Colon (tissue), 2 donors: ENCODE results near the gene IFI35.
"Not testable (repeated sequence)": the region's sequence is repeated elsewhere in the genome, so short reads cannot be mapped to it uniquely, and the experiment has no call there.

Experiments
- FAIRE-seq: peaks from 2 replicates; lab custom pipeline; 2012; peaks lifted over from hg19 to GRCh38; lab: Jason Lieb, UNC
- donor health status: control.
- donor health status: control.

Gene IFI35

DNA sequence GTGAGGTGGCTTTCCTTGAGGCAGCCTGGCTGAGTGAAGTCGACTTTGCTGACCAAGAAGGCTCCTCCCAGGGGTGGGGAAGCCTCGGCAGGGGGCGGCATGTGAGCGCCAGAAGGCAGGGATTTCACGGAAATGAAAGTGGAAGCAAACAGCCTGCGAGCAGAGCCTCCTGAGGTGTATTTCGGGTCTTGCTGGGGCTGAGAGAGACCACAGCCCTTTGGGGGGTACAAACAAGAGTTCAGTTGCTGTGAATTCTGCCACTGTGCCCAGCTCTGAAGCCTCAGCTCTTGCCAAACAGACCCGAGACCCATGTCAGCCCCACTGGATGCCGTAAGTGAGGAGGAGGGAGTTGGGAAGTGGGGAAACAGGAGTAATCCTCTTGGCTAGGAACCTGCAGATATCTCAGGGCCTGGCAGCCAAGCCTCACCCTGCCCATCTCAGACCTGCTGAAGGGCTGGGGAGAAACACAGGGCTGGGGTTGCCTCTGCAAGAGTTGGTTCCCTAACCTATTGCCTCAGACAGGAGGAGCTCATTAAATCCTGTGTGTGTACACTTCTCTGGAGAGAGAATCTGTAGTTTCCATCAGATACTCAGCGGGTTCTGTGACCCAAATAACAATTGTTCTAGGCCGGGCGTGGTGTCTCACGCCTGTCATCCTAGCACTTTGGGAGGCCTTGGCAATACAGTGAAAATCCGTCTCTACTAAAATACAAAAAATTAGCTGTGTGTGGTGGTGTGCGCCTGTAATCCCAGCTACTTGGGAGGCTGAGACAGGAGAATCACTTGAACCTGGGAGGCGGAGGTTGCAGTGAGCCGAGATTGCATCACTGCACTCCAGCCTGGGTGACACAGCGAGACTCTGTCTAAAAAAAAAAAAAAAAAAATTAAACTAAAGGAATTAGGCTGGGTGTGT is at the start of gene IFI35:
Gene IFI35, plus strand, starts transcription at position 146 of the 913 bp plus-strand sequence. Its CDS starts 164 bp downstream, at position 310.
- no peak for FAIRE-seq

DNA sequence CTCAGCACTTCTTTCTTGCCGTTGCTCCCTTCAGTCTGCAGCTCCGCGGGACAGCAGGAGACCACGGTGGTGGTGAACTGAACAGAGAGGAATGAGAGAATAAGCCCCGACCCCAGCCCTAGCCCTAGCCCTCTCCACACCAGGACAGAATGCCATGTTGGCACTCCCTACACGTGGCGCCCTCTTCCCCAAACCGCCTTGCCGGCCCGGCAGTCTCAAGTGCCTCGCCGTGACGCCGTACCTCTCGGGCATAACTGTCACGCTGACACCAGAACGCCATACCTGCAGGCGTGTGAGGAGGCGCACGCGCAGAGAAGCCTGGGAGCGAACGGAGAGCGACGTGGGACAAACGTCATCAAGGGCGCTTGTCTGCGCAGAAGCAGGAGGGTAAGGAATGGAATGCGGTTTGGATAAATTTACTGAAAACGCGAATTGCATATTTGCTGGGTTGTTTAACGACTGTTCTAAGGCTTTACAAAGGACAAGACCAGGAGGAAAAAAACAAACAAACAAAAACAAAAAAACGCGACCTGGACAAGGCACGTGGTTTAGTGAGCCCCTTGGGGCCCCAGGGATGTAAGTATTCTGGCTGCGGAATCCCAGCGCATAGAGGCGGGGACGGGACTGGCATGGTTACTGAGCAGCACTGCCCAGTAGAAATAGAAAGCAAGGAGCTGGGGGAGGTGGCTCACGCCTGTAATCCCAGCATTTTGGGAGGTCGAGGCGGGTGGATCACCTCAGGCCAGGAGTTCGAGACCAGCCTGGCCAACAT is 42.2 kb upstream of the IFI35 start, which contains the start of gene AARSD1:
Gene AARSD1, minus strand, starts transcription at position 294 of the 772 bp plus-strand sequence. Its CDS starts 14 bp downstream, at position 280.
- no peak for FAIRE-seq

DNA sequence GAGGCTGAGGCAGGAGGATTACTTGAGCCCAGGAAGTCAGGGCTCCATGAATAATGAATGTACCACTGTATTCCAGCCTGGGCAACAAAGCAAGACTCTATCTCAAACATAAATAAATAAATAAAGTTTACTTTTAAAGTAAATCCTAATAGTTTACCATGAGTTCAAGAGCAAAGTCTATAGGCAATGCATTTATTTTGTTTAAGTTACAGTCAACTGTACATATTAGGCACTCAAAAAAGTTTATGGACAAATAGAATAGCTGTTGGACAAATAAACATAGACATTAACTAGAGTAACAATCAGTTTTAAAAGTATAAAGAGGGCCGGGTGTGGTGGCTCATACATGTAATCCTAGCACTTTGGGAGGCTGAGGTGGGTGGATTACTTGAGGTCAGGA is 38.7 kb upstream of the IFI35 start:
- no peak for FAIRE-seq

DNA sequence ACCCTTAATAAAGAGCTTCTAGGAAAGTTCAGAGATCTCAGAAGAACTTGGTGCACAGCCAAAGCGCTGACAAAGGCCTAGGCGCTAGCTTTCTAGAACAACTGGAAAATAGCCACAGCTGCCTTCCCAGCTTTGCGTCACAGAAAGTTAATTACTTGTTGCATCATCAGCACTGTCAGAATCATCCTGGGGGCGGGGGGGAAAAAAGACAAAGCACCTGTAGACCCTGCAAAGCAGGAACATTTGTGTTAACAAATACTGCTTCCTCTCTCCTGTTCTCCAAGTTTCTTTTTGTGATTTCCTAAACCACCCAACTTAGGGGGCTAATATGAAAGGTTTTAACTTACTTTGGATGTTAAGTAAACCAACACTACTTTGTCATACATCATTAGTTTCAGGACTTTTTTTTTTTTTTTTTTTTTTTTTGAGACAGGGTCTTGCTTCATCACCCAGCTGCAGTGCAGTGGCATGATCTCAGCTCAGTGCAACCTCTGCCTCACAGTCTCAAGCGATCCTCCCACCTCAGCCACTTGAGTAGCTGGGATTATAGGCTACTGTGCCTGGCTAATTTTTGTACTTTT is 37.5 kb upstream of the IFI35 start:
- no peak for FAIRE-seq

DNA sequence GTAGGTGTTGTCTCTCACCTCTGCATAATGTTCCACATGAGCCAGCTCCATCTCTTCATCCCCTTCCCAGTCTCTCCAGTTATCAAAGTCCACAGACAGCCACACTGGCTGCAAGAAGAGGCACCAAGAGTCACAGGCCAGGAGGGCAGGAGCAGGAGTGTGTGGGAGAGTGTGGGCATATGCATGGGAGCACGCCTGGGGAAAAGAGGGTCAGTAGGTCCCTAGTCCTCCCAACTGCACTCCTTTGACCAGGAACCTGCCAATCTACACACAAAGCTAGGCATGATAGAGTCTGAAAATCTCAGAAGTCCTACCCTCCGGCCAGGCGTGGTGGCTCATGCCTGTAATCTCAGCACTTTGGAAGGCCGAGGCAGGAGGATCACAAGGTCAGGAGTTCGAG is 35.0 kb upstream of the IFI35 start:
- FAIRE-seq: no peak

DNA sequence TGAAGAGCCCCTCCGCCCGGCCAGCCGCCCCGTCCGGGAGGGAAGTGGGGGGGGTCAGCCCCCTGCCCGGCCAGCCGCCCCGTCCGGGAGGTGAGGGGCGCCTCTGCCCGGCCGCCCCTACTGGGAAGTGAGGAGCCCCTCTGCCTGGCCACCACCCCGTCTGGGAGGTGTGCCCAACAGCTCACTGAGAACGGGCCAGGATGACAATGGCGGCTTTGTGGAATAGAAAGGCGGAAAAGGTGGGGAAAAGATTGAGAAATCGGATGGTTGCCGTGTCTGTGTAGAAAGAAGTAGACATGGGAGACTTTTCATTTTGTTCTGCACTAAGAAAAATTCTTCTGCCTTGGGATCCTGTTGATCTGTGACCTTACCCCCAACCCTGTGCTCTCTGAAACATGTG is 33.3 kb upstream of the IFI35 start:
- not testable (repeated sequence) for FAIRE-seq

DNA sequence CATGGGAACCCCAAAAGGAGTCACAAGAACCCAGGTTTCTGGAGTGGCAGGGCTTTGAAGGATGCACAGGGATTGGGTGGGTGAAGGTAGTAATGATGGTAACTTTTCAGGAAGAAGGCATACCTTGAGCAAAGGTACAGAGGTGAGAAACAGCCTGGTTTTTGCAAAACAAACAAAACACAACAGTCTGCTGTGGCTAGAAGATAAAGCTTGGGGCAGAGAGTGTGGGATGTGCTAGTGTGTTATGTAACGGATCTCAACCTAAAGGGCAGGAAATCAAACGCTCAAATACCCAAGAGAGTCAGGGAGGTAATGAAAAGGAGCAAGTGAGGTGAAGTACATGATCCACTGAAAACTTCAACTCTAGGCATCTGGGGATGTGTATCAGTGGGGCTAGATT is 31.3 kb upstream of the IFI35 start:
- no peak for FAIRE-seq

DNA sequence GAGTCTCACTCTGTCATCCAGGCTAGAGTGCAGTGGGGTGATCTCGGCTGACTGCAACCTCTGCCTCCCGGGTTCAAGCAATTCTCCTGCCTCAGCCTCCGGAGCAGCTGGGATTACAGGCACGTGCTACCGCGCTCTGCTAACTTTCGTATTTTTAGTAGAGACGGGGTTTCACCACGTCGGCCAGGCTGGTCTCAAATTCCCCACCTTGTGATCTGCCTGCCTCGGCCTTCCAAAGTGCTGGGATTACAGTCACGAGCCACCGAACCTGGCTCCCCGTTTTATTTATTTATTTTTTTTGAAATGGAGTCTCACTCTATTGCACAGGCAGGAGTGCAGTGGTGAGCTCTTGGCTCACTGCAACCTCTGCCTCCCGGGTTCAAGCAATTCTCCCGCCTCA is 30.9 kb upstream of the IFI35 start:
- FAIRE-seq: not testable (repeated sequence)

DNA sequence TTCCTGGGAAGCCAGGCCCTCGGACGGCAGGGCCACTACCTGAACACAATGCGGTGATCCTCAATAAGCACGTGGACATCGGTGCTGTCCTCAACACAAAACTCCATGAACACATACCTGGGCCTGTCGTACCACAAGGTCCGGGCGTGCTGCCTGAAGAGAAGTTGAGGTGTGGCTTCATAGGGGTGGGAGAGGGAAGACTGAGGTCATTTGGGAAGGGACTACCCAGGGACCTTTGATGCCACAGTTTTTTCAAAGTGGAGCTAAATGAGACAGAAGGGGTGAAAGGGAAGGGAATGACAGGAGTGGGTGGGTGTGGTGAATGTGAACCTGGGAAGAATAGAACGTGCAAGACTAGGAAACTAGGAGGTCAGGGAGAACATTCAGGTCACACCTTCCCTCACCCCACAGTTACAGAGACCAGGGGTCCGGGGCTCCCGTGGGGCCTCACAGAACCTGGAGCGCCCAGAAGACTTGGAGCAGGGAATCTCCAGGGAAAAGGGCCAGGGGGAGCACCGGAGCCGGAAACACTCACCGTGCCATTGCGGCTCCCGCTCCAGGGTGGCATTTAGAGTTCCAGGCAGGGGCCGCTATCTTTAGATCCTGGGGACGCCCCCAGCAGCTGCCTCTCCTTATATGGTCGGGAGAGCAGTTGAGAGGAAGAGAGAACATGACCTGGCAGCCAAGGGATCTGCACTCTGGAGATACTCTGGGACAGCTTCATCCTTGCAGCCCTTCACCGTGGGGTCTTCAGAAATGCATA is 26.9 kb upstream of the IFI35 start, which contains the start of gene PTGES3L:
Gene PTGES3L, minus strand, starts transcription at position 570 of the 763 bp plus-strand sequence. Its CDS starts 27 bp downstream, at position 543.
- no peak for FAIRE-seq

DNA sequence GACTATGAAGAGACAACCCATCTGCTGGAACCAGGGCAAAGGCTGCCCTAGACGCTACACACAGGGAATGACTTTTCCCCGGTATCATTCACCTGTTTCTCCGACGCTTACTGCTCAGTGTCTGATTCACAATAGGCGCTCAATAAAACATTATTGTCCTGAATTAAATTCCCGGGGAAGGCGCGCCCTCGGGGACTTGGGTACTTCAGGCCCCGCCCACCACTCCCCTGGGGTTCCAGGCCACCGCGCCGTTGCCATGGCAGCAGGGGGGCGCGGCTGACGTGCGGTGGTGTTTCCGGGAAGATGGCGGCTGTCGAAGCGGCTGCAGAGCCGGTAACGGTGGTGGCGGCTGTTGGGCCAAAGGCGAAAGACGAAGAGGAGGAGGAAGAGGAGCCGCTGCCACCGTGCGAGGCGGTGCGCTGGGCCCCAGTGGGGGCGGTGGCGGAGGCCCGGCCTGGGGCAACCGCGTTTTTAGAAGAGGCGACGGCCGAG is 26.3 kb upstream of the IFI35 start, which contains the start of gene RUNDC1:
Gene RUNDC1, plus strand, starts transcription at position 292 of the 492 bp plus-strand sequence. Its CDS starts 12 bp downstream, at position 304.
- FAIRE-seq: no peak

DNA sequence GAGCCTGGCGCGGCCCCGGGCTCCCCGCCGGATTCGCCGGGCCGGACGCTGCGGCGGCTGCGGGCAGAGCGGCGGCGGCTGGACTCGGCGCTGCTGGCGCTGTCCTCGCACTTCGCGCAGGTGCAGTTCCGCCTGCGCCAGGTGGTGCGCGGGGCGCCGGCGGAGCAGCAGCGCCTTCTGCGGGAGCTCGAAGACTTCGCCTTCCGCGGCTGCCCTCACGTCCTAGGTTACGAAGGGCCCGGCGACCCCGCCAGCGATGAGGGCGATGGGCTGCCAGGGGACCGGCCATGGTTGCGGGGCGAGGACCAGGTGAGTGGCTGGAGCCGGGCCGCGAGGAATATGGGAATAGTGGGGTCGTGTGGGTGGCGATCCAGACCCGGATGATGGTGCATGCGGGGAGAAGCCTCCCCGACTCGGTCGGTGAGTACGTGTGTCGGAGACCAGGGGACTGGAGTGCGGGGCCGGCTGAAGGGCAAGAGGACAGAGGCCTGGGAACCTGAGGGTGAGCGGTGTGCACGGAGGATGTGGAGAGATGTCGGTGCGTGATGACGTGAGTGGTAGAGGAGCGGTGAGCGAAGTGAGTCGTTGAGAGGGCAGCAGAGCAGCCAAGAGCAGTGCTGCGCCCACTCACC is 25.7 kb upstream of the IFI35 start:
- FAIRE-seq: no peak

DNA sequence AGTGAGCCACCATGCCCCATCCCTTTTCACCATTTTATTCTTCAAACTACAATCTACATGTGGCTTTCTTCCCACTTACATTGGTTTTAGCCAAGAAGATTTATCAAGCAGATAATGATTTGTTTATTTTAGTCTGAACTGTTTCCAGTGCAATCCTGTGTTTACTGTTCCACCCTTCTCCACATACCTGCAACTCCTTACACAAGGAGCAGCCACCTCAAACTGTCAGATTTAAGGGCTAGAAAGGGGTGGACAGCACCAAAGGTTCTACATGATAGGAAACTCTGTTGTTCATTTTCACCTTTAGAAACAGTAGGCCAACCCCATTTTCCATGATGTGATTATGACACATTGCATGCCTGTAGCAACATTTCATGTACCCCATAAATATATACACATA is 24.3 kb upstream of the IFI35 start:
- no peak for FAIRE-seq

DNA sequence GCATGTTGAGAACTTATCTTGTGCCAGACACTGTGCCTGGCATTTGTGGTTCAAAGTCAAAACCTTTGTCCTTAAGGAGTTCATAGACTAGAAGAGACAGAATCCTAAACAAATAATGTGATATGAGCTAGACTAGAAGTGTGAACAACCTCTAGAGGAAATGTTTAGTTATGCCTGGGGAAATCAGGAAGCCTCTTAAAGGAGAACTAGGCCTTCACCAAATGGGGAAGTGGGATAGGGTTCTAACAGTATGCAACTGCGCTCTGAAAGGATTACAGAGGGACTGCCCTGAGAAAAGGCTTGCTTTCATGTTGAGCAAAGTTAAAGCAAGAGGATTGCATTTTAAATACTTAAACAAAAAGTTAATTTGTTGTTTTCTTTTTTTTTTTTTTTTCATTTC is 21.4 kb upstream of the IFI35 start:
- FAIRE-seq: no peak

DNA sequence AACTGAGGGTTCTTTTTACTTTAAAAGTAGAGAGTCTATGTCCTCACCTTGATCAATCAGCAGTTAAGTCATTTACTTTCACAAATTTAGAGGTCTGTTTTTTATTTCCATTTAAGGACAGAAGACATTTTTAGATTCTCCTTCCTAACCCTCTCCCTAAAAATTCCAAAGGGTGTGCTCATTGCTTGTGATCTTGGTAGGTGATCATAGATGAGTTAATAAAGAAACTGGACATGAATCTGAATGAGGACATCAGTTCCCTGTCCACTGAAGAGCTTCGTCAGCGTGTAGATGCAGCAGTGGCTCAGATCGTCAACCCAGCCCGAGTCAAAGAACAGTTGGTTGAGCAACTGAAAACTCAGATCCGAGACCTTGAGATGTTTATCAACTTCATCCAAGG is 17.4 kb upstream of the IFI35 start:
- FAIRE-seq: no peak

DNA sequence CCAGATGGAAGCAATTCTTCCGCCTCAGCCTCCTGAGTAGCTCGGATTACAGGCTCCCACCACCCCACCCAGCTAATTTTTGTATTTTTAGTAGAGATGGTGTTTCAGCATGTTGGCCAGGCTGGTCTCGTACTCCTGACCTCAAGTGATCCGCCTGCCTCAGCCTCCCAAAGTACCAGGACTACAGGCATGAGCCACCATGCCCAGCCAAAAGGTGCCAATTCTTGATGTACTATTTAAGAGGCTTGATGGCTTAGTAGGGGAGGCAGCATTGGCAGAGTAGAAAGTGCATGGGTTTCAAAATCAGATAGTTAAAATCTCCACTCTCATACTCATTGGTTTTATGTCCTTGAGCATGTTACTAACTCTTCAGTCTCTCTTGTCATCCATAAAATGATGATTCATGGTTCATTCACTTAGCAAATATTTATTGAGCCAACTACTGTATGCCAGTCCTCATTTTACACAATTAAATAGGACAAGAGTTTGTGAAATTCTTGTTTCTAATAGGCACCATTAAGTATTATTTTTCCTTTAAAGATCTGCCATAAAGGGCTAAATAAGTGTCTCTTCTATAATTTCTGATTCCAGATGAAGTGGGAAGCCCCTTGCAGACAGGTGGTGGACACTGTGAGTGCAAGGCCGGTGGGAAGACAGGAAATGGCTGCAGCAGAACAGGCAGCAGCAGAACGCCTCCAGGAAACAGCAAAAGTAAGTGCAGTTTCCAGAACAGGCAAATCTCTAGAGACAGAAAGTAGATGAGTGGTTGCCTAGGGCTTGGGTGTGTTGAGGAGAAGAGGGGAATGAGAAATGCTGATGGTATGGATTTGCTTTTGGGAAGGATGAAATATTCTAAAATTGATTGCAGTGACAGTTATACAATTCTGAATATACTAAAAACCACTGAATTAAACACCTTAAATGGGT is 16.6 kb upstream of the IFI35 start:
- no peak for FAIRE-seq

DNA sequence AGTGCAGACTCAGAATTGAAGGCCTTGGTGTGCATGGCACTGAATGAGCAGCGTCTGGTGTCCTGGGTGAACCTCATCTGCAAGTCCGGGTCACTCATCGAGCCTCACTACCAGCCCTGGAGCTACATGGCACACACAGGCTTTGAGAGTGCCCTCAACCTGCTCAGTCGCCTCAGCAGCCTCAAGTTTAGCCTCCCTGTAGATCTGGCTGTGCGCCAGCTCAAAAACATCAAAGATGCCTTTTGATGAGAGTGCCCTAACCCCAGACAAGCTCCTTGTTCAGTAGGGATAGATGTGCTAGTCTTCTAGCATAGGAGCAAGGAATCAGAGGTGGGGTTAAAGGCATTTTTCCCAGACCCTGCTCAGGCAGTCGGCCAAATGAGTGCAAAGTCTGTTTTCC is 15.1 kb upstream of the IFI35 start:
- no peak for FAIRE-seq

DNA sequence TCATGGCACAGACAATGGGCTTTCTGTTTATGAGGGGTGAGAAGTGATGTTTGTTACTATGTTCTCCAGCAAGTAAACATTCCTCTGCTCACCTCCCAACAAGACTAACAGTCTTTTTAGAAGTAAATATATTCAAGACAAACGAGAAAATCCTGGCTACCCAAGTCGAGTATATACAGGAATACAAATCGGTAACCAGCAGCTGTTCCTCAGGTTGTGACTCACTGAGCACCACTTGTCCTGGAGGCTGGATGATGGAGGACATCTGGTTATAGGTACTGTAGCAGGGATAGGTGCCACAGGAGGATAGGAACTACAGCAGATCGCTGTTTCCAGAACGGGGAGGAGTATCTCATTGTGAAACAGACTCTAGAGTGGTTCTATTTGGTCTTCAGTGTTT is 13.7 kb upstream of the IFI35 start:
- FAIRE-seq: no peak

DNA sequence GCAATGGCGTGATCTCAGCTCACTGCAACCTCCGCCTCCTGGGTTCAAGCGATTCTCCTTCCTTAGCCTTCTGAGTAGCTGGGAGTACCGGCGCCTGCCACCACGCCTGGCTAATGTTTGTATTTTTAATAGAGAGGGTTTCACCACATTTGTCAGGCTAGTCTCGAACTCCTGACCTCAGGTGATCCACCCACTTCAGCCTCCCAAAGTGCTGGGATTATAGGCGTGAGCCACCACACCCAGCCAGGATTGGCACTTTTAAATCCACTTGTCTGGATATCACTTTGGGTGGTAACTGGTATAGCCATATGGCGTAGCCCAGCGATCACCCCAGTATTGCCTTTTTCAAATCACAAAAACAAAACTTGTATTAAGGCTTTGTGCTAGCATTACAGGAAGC is 12.7 kb upstream of the IFI35 start:
- FAIRE-seq: not testable (repeated sequence)

DNA sequence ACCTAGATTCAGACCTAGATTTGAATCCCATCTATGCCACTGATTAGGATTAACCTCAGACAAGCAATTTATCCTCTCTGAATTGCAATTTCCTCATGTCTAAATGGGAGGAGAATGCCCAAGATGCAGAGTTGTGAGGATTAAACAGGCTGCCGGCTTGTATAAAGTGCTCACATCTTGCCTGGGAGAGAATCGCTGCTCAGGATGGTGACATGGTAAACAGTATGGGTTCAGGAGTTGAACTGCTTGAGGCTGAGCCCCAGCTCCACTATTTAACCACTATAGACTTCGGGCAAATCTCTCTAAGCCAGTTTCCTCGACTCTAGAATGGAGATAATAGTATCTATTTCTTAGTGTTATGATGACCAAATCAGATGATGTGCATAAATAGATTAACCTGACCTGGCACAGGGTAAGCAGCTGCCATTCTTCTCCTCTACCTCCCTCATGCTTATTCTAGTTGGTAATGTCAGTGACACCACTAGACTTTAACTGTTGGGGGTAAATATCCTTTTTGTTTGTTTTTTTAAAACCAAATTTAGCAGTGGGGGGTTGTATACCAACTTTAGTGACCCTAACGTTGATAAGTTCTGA is 9.1 kb upstream of the IFI35 start:
- no peak for FAIRE-seq
